Measurements from ENCODE around the gene CCL11.

Gene CCL11

GRCh38 chr17:34269969-34270368 lies 15.6 kb upstream of the CCL11 start, which contains the start of gene CCL7:
Gene CCL7 (plus strand): TSS chr17:34270221. CDS start chr17:34270291, 70 bp downstream.
- FAIRE-seq: no peak
- TF ChIP-seq POU2F2 (IDR thresholded peaks at IDR 0.05; ENCODE audit: low read depth, low read length) (no peak), TAF1 (IDR thresholded peaks at IDR 0.05; ENCODE audit: low read depth, low read length) (no peak), POLR2A (IDR thresholded peaks at IDR 0.05; ENCODE audit: low read depth, low read length) (no peak), POLR2AphosphoS5 (IDR thresholded peaks at IDR 0.05; ENCODE audit: low read depth, low read length) (no peak), SPI1 (IDR thresholded peaks at IDR 0.05; ENCODE audit: low read depth, low read length) (no peak), PAX5 (IDR thresholded peaks at IDR 0.05; ENCODE audit: insufficient read depth, low read length, severe bottlenecking) (no peak)
- no peak for DNase-seq (ENCODE audit: insufficient read length, low spot score)

GRCh38 chr17:34275881-34276280 lies 9.7 kb upstream of the CCL11 start:
- no peak for DNase-seq (ENCODE audit: insufficient read length, low spot score)
- no peak for FAIRE-seq
- TF ChIP-seq SPI1 (IDR thresholded peaks at IDR 0.05; ENCODE audit: low read depth, low read length) (no peak), POU2F2 (IDR thresholded peaks at IDR 0.05; ENCODE audit: low read depth, low read length) (no peak), POLR2AphosphoS5 (IDR thresholded peaks at IDR 0.05; ENCODE audit: low read depth, low read length) (no peak), PAX5 (IDR thresholded peaks at IDR 0.05; ENCODE audit: insufficient read depth, low read length, severe bottlenecking) (no peak), TAF1 (IDR thresholded peaks at IDR 0.05; ENCODE audit: low read depth, low read length) (no peak), POLR2A (IDR thresholded peaks at IDR 0.05; ENCODE audit: low read depth, low read length) (no peak)

GRCh38 chr17:34276826-34277225 lies 8.7 kb upstream of the CCL11 start:
- FAIRE-seq: no peak

DNA sequence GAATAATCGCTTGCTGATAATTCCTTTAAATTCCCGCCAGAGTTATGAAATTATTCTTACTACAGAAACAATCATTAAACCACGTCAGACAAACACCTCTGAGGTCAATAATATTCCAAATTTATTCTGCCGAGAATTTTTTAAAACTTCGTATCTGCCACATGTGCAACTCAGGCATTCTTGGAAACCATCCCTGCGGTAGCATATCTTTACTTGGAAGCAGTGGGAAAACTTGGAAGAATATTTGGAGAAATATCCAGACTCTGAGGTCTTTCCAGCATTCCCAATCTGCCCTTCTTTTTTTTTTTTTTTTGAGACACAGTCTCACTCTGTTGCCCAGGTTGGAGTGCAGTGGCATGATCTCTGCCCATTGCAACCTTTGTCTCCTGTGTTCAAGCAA lies 2.0 kb upstream of the CCL11 start:
- DNase-seq (ENCODE audit: insufficient read length, low spot score) (no peak), FAIRE-seq (no peak)
- TF ChIP-seq SPI1 (IDR thresholded peaks at IDR 0.05; ENCODE audit: low read depth, low read length) (no peak), POLR2A (IDR thresholded peaks at IDR 0.05; ENCODE audit: low read depth, low read length) (no peak), POLR2AphosphoS5 (IDR thresholded peaks at IDR 0.05; ENCODE audit: low read depth, low read length) (no peak), TAF1 (IDR thresholded peaks at IDR 0.05; ENCODE audit: low read depth, low read length) (no peak), PAX5 (IDR thresholded peaks at IDR 0.05; ENCODE audit: insufficient read depth, low read length, severe bottlenecking) (no peak), POU2F2 (IDR thresholded peaks at IDR 0.05; ENCODE audit: low read depth, low read length) (no peak)

More at GRCh38 chr17:34276826-34277225, 8.7 kb upstream of the CCL11 start:
- no peak for DNase-seq (ENCODE audit: insufficient read length, low spot score)
- TF ChIP-seq POU2F2 (IDR thresholded peaks at IDR 0.05; ENCODE audit: low read depth, low read length) (no peak), SPI1 (IDR thresholded peaks at IDR 0.05; ENCODE audit: low read depth, low read length) (no peak), POLR2AphosphoS5 (IDR thresholded peaks at IDR 0.05; ENCODE audit: low read depth, low read length) (no peak), TAF1 (IDR thresholded peaks at IDR 0.05; ENCODE audit: low read depth, low read length) (no peak), PAX5 (IDR thresholded peaks at IDR 0.05; ENCODE audit: insufficient read depth, low read length, severe bottlenecking) (no peak), POLR2A (IDR thresholded peaks at IDR 0.05; ENCODE audit: low read depth, low read length) (no peak)

DNA sequence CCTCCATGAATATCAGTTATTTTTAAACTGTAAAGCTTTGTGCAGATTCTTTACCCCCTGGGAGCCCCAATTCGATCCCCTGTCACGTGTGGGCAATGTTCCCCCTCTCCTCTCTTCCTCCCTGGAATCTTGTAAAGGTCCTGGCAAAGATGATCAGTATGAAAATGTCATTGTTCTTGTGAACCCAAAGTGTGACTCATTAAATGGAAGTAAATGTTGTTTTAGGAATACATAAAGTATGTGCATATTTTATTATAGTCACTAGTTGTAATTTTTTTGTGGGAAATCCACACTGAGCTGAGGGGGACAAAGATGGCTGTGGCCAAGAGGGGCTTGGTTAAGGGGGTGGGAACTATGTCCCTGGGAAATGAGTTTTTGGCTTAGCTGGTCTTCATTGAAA lies 2.3 kb downstream of the CCL11 start:
- FAIRE-seq: no peak
- TF ChIP-seq POU2F2 (IDR thresholded peaks at IDR 0.05; ENCODE audit: low read depth, low read length) (no peak), TAF1 (IDR thresholded peaks at IDR 0.05; ENCODE audit: low read depth, low read length) (no peak), POLR2A (IDR thresholded peaks at IDR 0.05; ENCODE audit: low read depth, low read length) (no peak), PAX5 (IDR thresholded peaks at IDR 0.05; ENCODE audit: insufficient read depth, low read length, severe bottlenecking) (no peak), SPI1 (IDR thresholded peaks at IDR 0.05; ENCODE audit: low read depth, low read length) (no peak), POLR2AphosphoS5 (IDR thresholded peaks at IDR 0.05; ENCODE audit: low read depth, low read length) (no peak)
- DNase-seq (ENCODE audit: insufficient read length, low spot score): no peak

GRCh38 chr17:34290586-34290985 lies 5.0 kb downstream of the CCL11 start:
- FAIRE-seq (no peak), DNase-seq (ENCODE audit: insufficient read length, low spot score) (no peak)
- TF ChIP-seq TAF1 (IDR thresholded peaks at IDR 0.05; ENCODE audit: low read depth, low read length) (no peak), POU2F2 (IDR thresholded peaks at IDR 0.05; ENCODE audit: low read depth, low read length) (no peak), POLR2AphosphoS5 (IDR thresholded peaks at IDR 0.05; ENCODE audit: low read depth, low read length) (no peak), PAX5 (IDR thresholded peaks at IDR 0.05; ENCODE audit: insufficient read depth, low read length, severe bottlenecking) (no peak), SPI1 (IDR thresholded peaks at IDR 0.05; ENCODE audit: low read depth, low read length) (no peak), POLR2A (IDR thresholded peaks at IDR 0.05; ENCODE audit: low read depth, low read length) (no peak)

DNA sequence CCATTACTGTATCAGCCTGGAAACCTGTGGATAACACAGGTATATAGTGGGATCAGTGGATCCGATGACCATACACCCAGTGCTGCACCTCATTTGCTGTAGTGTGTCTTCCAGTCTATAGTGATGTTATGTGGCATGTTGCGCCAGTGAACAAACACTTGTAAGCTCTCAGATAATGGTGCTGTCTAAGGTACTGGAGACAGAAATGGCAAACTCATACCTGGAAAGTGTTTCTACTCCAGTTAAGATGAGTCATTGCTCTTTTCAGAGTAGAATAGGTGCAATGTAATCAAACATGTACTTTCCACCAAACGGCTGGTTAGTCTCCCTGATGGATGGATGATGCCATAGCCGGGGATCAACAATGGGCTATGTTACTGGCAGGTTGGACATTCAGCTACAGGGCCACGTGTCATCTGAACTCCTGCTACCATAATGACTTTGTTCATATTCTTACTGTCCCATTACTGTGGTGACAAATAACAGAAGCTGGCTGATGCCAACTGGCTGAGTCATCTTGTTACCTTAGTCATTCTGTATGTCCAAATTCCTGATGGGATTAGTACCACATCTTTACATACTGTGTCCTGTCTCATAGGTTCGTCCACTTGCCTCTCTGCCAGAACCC lies 6.3 kb downstream of the CCL11 start:
- FAIRE-seq (no peak), DNase-seq (ENCODE audit: insufficient read length, low spot score) (no peak)
- TF ChIP-seq POLR2A (IDR thresholded peaks at IDR 0.05; ENCODE audit: low read depth, low read length) (no peak), SPI1 (IDR thresholded peaks at IDR 0.05; ENCODE audit: low read depth, low read length) (no peak), TAF1 (IDR thresholded peaks at IDR 0.05; ENCODE audit: low read depth, low read length) (no peak), POLR2AphosphoS5 (IDR thresholded peaks at IDR 0.05; ENCODE audit: low read depth, low read length) (no peak), POU2F2 (IDR thresholded peaks at IDR 0.05; ENCODE audit: low read depth, low read length) (no peak), PAX5 (IDR thresholded peaks at IDR 0.05; ENCODE audit: insufficient read depth, low read length, severe bottlenecking) (no peak)

DNA sequence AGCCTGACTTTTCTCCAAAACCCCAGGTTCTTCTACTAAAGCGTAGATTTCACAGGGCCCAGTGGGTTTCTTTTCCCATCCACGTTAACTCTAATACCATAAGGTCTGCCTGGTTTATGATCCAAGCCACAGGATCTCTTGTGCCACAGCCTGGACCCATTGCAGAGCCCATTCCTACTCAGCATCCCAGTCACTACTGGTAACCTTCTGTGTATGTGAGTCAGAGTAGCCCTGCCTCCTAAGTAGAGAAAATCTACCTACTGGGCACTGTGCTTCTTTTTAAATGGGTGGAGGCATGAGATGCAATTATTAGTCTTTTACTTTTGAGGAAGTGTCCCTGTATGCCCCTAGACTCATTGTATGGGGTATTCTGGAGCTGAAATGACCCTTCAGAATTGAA lies 13.5 kb downstream of the CCL11 start:
- FAIRE-seq (no peak), DNase-seq (ENCODE audit: insufficient read length, low spot score) (no peak)
- no peak for TF ChIP-seq TAF1 (IDR thresholded peaks at IDR 0.05; ENCODE audit: low read depth, low read length)
- TF ChIP-seq POU2F2 (IDR thresholded peaks at IDR 0.05; ENCODE audit: low read depth, low read length): no peak
- no peak for TF ChIP-seq PAX5 (IDR thresholded peaks at IDR 0.05; ENCODE audit: insufficient read depth, low read length, severe bottlenecking)
- no peak for TF ChIP-seq SPI1 (IDR thresholded peaks at IDR 0.05; ENCODE audit: low read depth, low read length)
- no peak for TF ChIP-seq POLR2AphosphoS5 (IDR thresholded peaks at IDR 0.05; ENCODE audit: low read depth, low read length)
- no peak for TF ChIP-seq POLR2A (IDR thresholded peaks at IDR 0.05; ENCODE audit: low read depth, low read length)

DNA sequence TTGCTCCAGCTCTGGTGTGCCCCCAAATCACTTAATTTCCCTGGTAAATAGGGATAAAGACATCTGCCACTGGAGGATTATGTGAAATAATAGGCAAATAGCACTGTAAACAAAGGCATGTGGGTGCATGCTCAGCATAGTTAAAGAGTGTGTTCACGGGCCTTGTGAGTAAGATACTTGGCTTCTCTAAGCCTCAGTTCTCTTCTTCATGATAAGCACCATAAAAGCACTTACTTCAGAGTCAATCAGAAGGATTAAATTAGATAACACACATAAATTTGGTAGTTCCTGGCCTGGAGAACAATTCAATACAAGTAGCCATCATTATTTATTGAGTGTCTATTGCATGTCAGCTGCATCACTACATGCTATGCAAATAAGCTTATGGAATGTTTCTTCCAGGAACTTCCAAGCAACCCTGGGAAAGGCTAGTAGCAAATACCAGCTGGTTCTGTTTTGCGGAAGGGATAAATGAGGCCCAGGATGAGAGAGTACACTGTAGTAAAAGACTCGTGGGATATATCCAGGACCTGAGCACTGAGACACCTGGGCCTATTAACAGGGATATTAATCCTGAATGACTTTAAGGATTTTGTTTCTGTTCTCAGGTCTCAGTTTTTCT lies 14.5 kb downstream of the CCL11 start:
- TF ChIP-seq POLR2AphosphoS5 (IDR thresholded peaks at IDR 0.05; ENCODE audit: low read depth, low read length) (no peak), POU2F2 (IDR thresholded peaks at IDR 0.05; ENCODE audit: low read depth, low read length) (no peak), POLR2A (IDR thresholded peaks at IDR 0.05; ENCODE audit: low read depth, low read length) (no peak), PAX5 (IDR thresholded peaks at IDR 0.05; ENCODE audit: insufficient read depth, low read length, severe bottlenecking) (no peak), TAF1 (IDR thresholded peaks at IDR 0.05; ENCODE audit: low read depth, low read length) (no peak), SPI1 (IDR thresholded peaks at IDR 0.05; ENCODE audit: low read depth, low read length) (no peak)
- DNase-seq (ENCODE audit: insufficient read length, low spot score) (no peak), FAIRE-seq (no peak)

Data from GM12891 (cell line).